ENCODE results near the gene EIF4A2.

EIF4A2 gene

GRCh38 chr3:186787642-186788481 lies 4.5 kb downstream of the EIF4A2 start:
- TF ChIP-seq FOXM1 (IDR thresholded peaks at IDR 0.05; ENCODE audit: borderline replicate concordance, low read depth) = peak; percentile 14; the same call in 1 of the 2 replicates
- no peak for TF ChIP-seq NFIC (IDR thresholded peaks at IDR 0.05)

GRCh38 chr3:186788482-186789370 lies 5.3 kb downstream of the EIF4A2 start:
- TF ChIP-seq TCF12 (IDR thresholded peaks at IDR 0.05; ENCODE audit: low read depth) (no peak), USF1 (IDR thresholded peaks at IDR 0.05) (no peak), CEBPB (IDR thresholded peaks at IDR 0.05) (no peak), EP300 (IDR thresholded peaks at IDR 0.05; ENCODE audit: borderline replicate concordance) (no peak), REST (IDR thresholded peaks at IDR 0.05; ENCODE audit: low read depth) (no peak), CREB1 (IDR thresholded peaks at IDR 0.05; ENCODE audit: low read depth) (no peak), NFIC (IDR thresholded peaks at IDR 0.05) (no peak), EGR1 (IDR thresholded peaks at IDR 0.05) (peak; percentile 5; the same call in 1 of the 2 replicates), FOXM1 (IDR thresholded peaks at IDR 0.05; ENCODE audit: borderline replicate concordance, low read depth) (peak; percentile 10; the same call in 1 of the 2 replicates), TEAD4 (IDR thresholded peaks at IDR 0.05) (no peak), RAD21 (IDR thresholded peaks at IDR 0.05; ENCODE audit: low read depth) (no peak), ZBTB7A (IDR thresholded peaks at IDR 0.05; ENCODE audit: low read depth) (no peak), YY1 (IDR thresholded peaks at IDR 0.05; ENCODE audit: low read depth) (no peak), TAF1 (IDR thresholded peaks at IDR 0.05; ENCODE audit: low read depth) (no peak)
- TF ChIP-seq, protein P1, sequence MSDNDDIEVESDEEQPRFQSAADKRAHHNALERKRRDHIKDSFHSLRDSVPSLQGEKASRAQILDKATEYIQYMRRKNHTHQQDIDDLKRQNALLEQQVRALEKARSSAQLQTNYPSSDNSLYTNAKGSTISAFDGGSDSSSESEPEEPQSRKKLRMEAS (IDR thresholded peaks at IDR 0.05) = no peak

- TF ChIP-seq YY1 (IDR thresholded peaks at IDR 0.05; ENCODE audit: low read depth) (no peak), CEBPB (IDR thresholded peaks at IDR 0.05) (no peak), FOXM1 (IDR thresholded peaks at IDR 0.05; ENCODE audit: borderline replicate concordance, low read depth) (no peak), RAD21 (IDR thresholded peaks at IDR 0.05; ENCODE audit: low read depth) (no peak), USF1 (IDR thresholded peaks at IDR 0.05) (no peak), EGR1 (IDR thresholded peaks at IDR 0.05) (no peak), ZBTB7A (IDR thresholded peaks at IDR 0.05; ENCODE audit: low read depth) (no peak), REST (IDR thresholded peaks at IDR 0.05; ENCODE audit: low read depth) (no peak), NFIC (IDR thresholded peaks at IDR 0.05) (no peak), EP300 (IDR thresholded peaks at IDR 0.05; ENCODE audit: borderline replicate concordance) (no peak), TCF12 (IDR thresholded peaks at IDR 0.05; ENCODE audit: low read depth) (no peak; the same call in 1 of the 2 replicates), CREB1 (IDR thresholded peaks at IDR 0.05; ENCODE audit: low read depth) (no peak), TEAD4 (IDR thresholded peaks at IDR 0.05) (no peak), TAF1 (IDR thresholded peaks at IDR 0.05; ENCODE audit: low read depth) (no peak)
- TF ChIP-seq, protein P1 (IDR thresholded peaks at IDR 0.05) = no peak
Observed at GRCh38 chr3:186789554-186790260, 6.3 kb downstream of the EIF4A2 start.

DNA sequence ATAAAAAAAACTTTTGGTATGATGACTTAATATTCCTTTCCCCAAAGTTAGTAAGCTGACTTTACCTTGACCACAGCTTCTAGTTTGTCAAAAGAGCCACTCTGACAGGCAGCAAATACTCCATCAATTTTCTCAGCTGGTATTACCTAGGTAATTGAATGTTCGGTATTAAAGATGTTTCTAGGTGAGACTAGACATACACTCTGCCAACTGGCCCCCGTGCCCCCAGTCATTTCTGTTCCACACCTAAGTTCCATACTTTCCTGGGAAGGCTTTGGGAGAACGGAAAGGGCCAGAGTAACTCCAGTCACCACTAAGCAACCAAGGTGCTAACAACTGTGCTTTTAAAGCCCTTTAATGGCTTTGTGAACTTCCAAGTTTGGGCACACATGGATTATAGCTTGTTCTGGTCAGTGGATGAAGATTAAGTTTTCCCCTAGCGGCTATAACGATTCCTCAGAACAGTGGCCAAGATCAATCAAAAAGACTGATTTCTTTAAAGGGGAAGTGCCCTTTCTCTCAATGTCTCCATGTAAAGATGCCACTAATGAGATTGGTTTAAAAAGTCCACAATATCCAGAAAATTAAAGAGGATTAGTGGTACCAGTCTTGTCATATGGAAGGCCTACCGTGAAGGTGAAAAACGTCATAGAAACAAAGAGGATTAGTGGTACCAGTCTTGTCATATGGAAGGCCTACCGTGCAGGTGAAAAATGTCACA lies 7.0 kb downstream of the EIF4A2 start:
- TF ChIP-seq ZBTB7A (IDR thresholded peaks at IDR 0.05; ENCODE audit: low read depth) = no peak
- no peak for TF ChIP-seq CEBPB (IDR thresholded peaks at IDR 0.05)
- TF ChIP-seq, protein P1 (IDR thresholded peaks at IDR 0.05) = peak; percentile 50
- TF ChIP-seq RAD21 (IDR thresholded peaks at IDR 0.05; ENCODE audit: low read depth) = no peak
- no peak; the same call in 1 of the 2 replicates for TF ChIP-seq EGR1 (IDR thresholded peaks at IDR 0.05)
- no peak; the same call in none of the 2 replicates for TF ChIP-seq TAF1 (IDR thresholded peaks at IDR 0.05; ENCODE audit: low read depth)
- no peak for TF ChIP-seq TCF12 (IDR thresholded peaks at IDR 0.05; ENCODE audit: low read depth)
- TF ChIP-seq CREB1 (IDR thresholded peaks at IDR 0.05; ENCODE audit: low read depth) = no peak
- peak; percentile 14; the same call in 1 of the 2 replicates for TF ChIP-seq NFIC (IDR thresholded peaks at IDR 0.05)
- TF ChIP-seq USF1 (IDR thresholded peaks at IDR 0.05) = no peak
- no peak for TF ChIP-seq EP300 (IDR thresholded peaks at IDR 0.05; ENCODE audit: borderline replicate concordance)
- peak; percentile 30; the same call in 1 of the 2 replicates for TF ChIP-seq FOXM1 (IDR thresholded peaks at IDR 0.05; ENCODE audit: borderline replicate concordance, low read depth)
- TF ChIP-seq TEAD4 (IDR thresholded peaks at IDR 0.05) = peak; percentile 6; the same call in 1 of the 2 replicates
- TF ChIP-seq YY1 (IDR thresholded peaks at IDR 0.05; ENCODE audit: low read depth) = peak; percentile 25; the same call in 1 of the 2 replicates
- no peak for TF ChIP-seq REST (IDR thresholded peaks at IDR 0.05; ENCODE audit: low read depth)

Measured in Ishikawa (cell line).